ENCODE results near the gene LRRC3.

LRRC3 gene

GRCh38 chr21:44460441-44460755 lies 5.1 kb downstream of the LRRC3 start:
- no peak for TF ChIP-seq TSHZ2 (CRISPR knock-in tag; IDR thresholded peaks at IDR 0.05)
- TF ChIP-seq ZNF70 (CRISPR knock-in tag; IDR thresholded peaks at IDR 0.05): no peak
- TF ChIP-seq ZC3H10 (CRISPR knock-in tag; IDR thresholded peaks at IDR 0.05): no peak
- TF ChIP-seq GLIS3 (CRISPR knock-in tag; IDR thresholded peaks at IDR 0.05): no peak
- TF ChIP-seq CSRNP3 (CRISPR knock-in tag; IDR thresholded peaks at IDR 0.05): no peak
- no peak for TF ChIP-seq ARNTL (CRISPR knock-in tag; IDR thresholded peaks at IDR 0.05; ENCODE audit: borderline replicate concordance, low read depth)
- TF ChIP-seq ISL1 (CRISPR knock-in tag; IDR thresholded peaks at IDR 0.05): no peak
- no peak for TF ChIP-seq POU6F1 (CRISPR knock-in tag; IDR thresholded peaks at IDR 0.05; ENCODE audit: borderline replicate concordance, low read depth)
- no peak for TF ChIP-seq RARB (CRISPR knock-in tag; IDR thresholded peaks at IDR 0.05)
- no peak for TF ChIP-seq ZFP30 (CRISPR knock-in tag; IDR thresholded peaks at IDR 0.05)
- TF ChIP-seq TOX (CRISPR knock-in tag; IDR thresholded peaks at IDR 0.05; ENCODE audit: borderline replicate concordance): no peak
- TF ChIP-seq ESRRG (CRISPR knock-in tag; IDR thresholded peaks at IDR 0.05): no peak
- TF ChIP-seq ZFP3 (CRISPR knock-in tag; IDR thresholded peaks at IDR 0.05): no peak
- no peak for ATAC-seq

GRCh38 chr21:44461005-44461404 lies 5.7 kb downstream of the LRRC3 start:
- ATAC-seq: no peak
- TF ChIP-seq BACH2 (CRISPR knock-in tag; IDR thresholded peaks at IDR 0.05; ENCODE audit: borderline replicate concordance): no peak
- TF ChIP-seq CSRNP3 (CRISPR knock-in tag; IDR thresholded peaks at IDR 0.05): no peak
- TF ChIP-seq ESRRG (CRISPR knock-in tag; IDR thresholded peaks at IDR 0.05): no peak
- TF ChIP-seq GLIS3 (CRISPR knock-in tag; IDR thresholded peaks at IDR 0.05): no peak
- no peak for TF ChIP-seq PATZ1 (CRISPR knock-in tag; IDR thresholded peaks at IDR 0.05; ENCODE audit: borderline replicate concordance)
- no peak for TF ChIP-seq OSR1 (CRISPR knock-in tag; IDR thresholded peaks at IDR 0.05)
- TF ChIP-seq ZNF8 (CRISPR knock-in tag; IDR thresholded peaks at IDR 0.05): no peak
- TF ChIP-seq ZFP3 (CRISPR knock-in tag; IDR thresholded peaks at IDR 0.05): no peak
- TF ChIP-seq ISL1 (CRISPR knock-in tag; IDR thresholded peaks at IDR 0.05): no peak
- TF ChIP-seq PPARA (CRISPR knock-in tag; IDR thresholded peaks at IDR 0.05; ENCODE audit: borderline replicate concordance): no peak
- no peak for TF ChIP-seq TSHZ2 (CRISPR knock-in tag; IDR thresholded peaks at IDR 0.05)
- TF ChIP-seq TOX (CRISPR knock-in tag; IDR thresholded peaks at IDR 0.05; ENCODE audit: borderline replicate concordance): no peak
- no peak for TF ChIP-seq ARNTL (CRISPR knock-in tag; IDR thresholded peaks at IDR 0.05; ENCODE audit: borderline replicate concordance, low read depth)
- TF ChIP-seq CSDC2 (CRISPR knock-in tag; IDR thresholded peaks at IDR 0.05): no peak
- TF ChIP-seq SNAI2 (CRISPR knock-in tag; IDR thresholded peaks at IDR 0.05): no peak
